ENCODE measurements around the gene SOAT1. TPM values are rescaled to one million over a fixed set of nuclear protein-coding genes. Genes with fewer than 3 reads are reported as not detected.

The SOAT1 gene
- 32.0 and 33.2 TPM in 2 replicates for total RNA-seq

DNA sequence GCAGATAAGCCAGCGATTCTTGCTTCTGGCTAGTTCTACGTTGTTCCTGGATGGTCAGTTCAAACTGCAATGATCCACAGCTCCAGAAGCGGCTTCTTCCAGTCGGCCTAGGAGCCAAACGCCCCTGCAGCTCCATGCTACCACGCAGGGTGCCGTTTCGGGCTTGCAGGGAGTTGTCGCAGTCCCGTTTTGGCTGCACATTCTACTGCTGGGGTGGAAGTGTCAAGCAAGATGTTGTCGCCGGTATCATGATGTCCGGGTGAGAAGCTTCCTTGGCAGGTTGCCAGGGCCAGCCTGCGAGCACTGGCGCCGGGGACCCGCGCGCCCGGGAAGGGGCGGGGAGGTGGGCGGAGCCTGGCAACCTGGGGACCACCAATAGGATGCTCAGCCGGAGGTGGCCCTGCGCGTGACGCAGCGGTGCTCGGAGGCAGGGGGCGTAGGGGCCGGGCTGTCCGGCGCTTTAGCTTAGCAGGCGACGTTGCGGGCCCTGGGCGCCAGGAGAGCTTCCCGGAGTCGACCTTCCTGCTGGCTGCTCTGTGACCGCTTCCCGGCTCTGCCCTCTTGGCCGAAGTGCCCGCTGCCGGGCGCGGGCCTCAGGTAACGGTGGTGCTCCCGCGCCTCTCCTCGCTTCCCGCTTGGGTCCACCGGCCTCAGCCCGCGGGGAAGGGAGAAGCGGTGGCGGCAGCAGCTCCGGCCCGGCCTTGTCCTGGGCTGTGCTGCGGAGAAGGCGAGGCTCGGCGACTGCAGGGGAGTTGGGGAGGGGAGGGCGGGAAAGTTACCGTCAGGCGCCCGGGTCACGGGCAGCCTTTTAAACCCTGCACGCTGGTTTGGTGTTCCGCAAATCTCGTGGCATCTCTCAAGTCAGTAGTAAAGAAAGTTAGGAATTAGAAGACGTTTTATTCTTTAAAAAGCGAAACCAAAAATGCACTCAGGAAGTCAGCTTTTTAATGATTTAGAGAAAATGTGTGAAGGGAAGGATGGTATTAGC lies at the start of gene SOAT1:
TSS of gene SOAT1 (plus strand) at position 458 of the 988 bp plus-strand sequence. CDS start 8,888 bp downstream, outside the sequence.

DNA sequence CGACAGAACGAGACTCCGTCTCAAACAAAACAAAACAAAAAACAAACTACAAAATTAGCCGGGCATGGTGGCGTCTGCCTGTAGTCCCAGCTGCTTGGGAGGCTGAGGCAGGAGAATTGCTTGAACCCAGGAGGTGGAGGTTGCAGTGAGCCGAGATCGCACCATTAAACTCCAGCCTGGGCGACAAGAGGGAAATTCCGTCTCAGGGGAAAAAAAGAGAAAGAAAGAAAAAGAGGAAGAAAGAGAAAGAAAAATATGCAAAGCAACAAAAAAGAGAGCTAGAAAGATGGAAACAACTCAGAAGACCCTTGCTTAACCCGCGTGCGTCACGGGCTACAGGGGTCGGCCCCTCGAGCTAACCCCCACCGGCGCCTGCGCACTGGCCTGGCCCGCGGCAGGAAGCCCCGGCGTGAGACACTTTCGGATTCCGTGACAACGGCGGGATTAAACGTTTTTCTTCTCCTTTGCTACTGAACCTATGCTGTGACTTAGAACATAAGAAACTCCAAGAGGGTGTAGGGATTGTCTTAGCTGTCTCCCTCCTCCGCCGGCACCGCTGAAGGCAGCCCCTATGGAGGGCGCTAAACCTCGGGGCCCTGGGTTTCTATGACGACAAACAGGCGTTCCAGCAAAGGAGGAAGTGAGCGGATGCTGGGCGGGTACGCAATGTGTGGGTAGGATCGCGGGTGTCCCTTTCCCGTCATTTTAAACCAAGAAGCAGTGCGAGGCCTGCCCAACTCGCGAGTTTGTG lies 71.9 kb downstream of the SOAT1 start, which contains the start of gene AXDND1:
TSS of gene AXDND1 (plus strand) at position 630 of the 751 bp plus-strand sequence. CDS start 539 bp downstream, outside the sequence.

Small RNA genes within 50 kb of the gene (small RNA-seq; reads per million reads assigned to genes)
- gene AL512326.2, result not detected

Other genes with a start within 250 kb of the SOAT1 start
- 26.1 and 30.1 TPM in 2 replicates for gene TOR3A, start 211.7 kb upstream of the SOAT1 start, total RNA-seq
- 97.0 and 121 TPM in 2 replicates for gene ABL2, start 64.1 kb upstream of the SOAT1 start, total RNA-seq
- gene AXDND1, start 72.2 kb downstream of the SOAT1 start, total RNA-seq, result 0.37 and 0.78 TPM in 2 replicates

All from subcutaneous preadipocyte (primary cell).